Mammary epithelial cell (primary cell): Measurements from ENCODE around the gene DGCR6.

Source experiments
- EZH2 ChIP-seq: IDR thresholded peaks from 2 replicates; pipeline ENCODE4 v1.6.1; 2012; ENCODE audit warnings: low read length, inconsistent platforms, borderline replicate concordance
- TF ChIP-seq, protein P1 (sequence below), 2 donors: IDR thresholded peaks in 1 of 2; conservative IDR thresholded peaks in 1 of 2; 2 replicates each; pipeline ENCODE4 v1.5.1; 2011 to 2012; ENCODE audit warnings: inconsistent platforms in 2 of 2, low read length in 2 of 2, mild to moderate bottlenecking in 2 of 2, control low read depth in 1 of 2, low read depth in 1 of 2; ENCODE audit not compliant: insufficient read depth in 1 of 2; ENCODE audit errors: extremely low read depth in 1 of 2

DNA sequence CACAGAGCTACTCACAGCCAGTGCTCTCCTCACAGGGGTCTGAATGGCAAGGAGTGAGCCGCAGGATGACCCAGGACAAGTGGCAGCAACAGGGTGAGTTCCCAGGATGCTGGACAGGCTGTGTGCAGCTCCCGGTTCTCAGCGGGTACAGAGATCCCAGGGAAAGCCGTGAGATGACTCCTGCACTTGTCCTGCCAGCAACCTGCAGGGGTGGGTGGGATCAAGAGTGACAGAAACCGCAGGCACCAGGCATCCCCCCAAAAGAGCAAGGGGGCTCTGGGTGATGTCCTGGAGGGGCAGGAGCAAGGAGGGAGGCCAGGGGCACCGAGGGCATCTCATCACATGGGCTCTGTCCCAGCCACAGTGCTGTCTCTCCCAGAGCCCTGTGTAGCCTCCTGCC lies 45.9 kb downstream of the DGCR6 start:
- TF ChIP-seq EZH2, result no peak
- TF ChIP-seq, protein P1, sequence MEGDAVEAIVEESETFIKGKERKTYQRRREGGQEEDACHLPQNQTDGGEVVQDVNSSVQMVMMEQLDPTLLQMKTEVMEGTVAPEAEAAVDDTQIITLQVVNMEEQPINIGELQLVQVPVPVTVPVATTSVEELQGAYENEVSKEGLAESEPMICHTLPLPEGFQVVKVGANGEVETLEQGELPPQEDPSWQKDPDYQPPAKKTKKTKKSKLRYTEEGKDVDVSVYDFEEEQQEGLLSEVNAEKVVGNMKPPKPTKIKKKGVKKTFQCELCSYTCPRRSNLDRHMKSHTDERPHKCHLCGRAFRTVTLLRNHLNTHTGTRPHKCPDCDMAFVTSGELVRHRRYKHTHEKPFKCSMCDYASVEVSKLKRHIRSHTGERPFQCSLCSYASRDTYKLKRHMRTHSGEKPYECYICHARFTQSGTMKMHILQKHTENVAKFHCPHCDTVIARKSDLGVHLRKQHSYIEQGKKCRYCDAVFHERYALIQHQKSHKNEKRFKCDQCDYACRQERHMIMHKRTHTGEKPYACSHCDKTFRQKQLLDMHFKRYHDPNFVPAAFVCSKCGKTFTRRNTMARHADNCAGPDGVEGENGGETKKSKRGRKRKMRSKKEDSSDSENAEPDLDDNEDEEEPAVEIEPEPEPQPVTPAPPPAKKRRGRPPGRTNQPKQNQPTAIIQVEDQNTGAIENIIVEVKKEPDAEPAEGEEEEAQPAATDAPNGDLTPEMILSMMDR (conservative IDR thresholded peaks at IDR 0.05 in 1 of 2, IDR thresholded peaks at IDR 0.05 in 1 of 2; ENCODE audit: extremely low read depth in 1 of 2, insufficient read depth in 1 of 2, low read depth in 1 of 2, low read length in 2 of 2), result no peak
